GM18867 (cell line): ENCODE data around the gene HM13.
"Not testable (repeated sequence)": the region's sequence is repeated elsewhere in the genome, so short reads cannot be mapped to it uniquely, and the experiment has no call there.

Source experiments
- ATAC-seq: cut with Tn5 transposase; IDR thresholded peaks from one replicate; pipeline ENCODE4 v1.9.1; 2021; ENCODE audit warnings: mild to moderate bottlenecking, moderate library complexity; ENCODE audit not compliant: unreplicated experiment

The HM13 gene

GRCh38 chr20:31565699-31566318 is 51.6 kb downstream of the HM13 start:
- ATAC-seq, result no peak

GRCh38 chr20:31566319-31566657 is 52.0 kb downstream of the HM13 start:
- no peak for ATAC-seq

GRCh38 chr20:31566658-31567379 is 52.6 kb downstream of the HM13 start:
- no peak for ATAC-seq

- ATAC-seq, result no peak
Observed at GRCh38 chr20:31567380-31567720, 53.1 kb downstream of the HM13 start.

GRCh38 chr20:31568041-31568731 is 53.9 kb downstream of the HM13 start:
- ATAC-seq, result no peak

GRCh38 chr20:31568773-31569162 is 54.5 kb downstream of the HM13 start:
- ATAC-seq, result no peak

GRCh38 chr20:31569163-31570020 is 55.1 kb downstream of the HM13 start:
- ATAC-seq, result no peak

GRCh38 chr20:31570021-31570463 is 55.8 kb downstream of the HM13 start:
- no peak for ATAC-seq

GRCh38 chr20:31570735-31571617 is 56.7 kb downstream of the HM13 start:
- no peak for ATAC-seq

- no peak for ATAC-seq
Observed at GRCh38 chr20:31572042-31572700, 57.9 kb downstream of the HM13 start.

GRCh38 chr20:31572701-31573554 is 58.7 kb downstream of the HM13 start:
- peak; percentile 78 for ATAC-seq

GRCh38 chr20:31573555-31574321 is 59.5 kb downstream of the HM13 start:
- peak; percentile 14 for ATAC-seq

GRCh38 chr20:31574986-31575385 is 60.7 kb downstream of the HM13 start:
- ATAC-seq, result not testable (repeated sequence)

- ATAC-seq, result no peak
Observed at GRCh38 chr20:31576751-31577150, 62.5 kb downstream of the HM13 start.

- no peak for ATAC-seq
Observed at GRCh38 chr20:31577194-31577593, 63.0 kb downstream of the HM13 start.

GRCh38 chr20:31578448-31579138 is 64.4 kb downstream of the HM13 start:
- ATAC-seq, result no peak

GRCh38 chr20:31579245-31579644 is 65.0 kb downstream of the HM13 start:
- no peak for ATAC-seq
